Measurements from ENCODE around the gene ZBP1. TPM values are rescaled to one million over a fixed set of nuclear protein-coding genes. Genes with fewer than 3 reads are reported as not detected.

The ZBP1 gene
- total RNA-seq, 4 donors from 2014 or later: 0.80 TPM; not detected in 3

DNA sequence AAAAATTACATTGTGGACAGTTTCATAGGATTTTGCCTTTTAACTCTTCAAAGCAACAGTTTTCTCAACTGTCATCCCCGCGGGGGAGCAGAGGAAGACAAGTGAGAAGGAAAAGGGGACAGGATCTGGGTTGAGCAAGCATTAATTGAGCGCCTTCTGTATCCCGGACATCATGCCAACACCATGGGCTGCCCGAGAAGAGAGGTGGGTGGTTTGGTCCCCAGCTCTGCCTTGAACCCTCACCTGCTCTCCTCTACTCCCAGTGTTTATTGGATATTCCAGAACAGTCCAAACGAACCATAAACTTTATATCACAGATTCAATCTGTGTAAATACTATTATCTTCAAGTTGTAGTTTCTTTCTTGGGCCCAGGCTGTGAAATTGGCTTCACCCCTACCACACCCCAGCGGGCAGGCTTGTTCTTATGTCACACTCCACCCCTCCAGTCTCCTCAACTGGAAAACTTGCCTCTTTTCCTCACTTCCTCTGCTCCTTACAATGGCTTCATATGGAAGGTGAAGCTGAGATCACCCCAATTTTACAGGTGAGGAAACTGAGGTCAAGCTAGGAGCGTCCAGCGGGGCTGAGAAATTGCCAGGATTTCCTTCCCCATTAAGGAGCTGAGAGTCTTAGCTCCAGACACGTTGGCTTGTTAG is 53.3 kb downstream of the ZBP1 start:
- Histone ChIP-seq H3K4me1 (no peaks in the 10 kb centered on the region), H3K36me3 (no peaks in the 10 kb centered on the region), H3K27me3 (peaks cover 19% of the 10 kb centered on the region), H3K4me3 (no peak overlapping the region), H3K27ac (no peak overlapping the region), H3K9me3 (no peaks in the 10 kb centered on the region)
- 56% methylated on average over 10 of the region's 10 CpGs for WGBS
- TF ChIP-seq POLR2AphosphoS5 (IDR thresholded peaks at IDR 0.05): no peak
- DNase-seq (ENCODE audit: low spot score in 2 of 2): no peak

DNA sequence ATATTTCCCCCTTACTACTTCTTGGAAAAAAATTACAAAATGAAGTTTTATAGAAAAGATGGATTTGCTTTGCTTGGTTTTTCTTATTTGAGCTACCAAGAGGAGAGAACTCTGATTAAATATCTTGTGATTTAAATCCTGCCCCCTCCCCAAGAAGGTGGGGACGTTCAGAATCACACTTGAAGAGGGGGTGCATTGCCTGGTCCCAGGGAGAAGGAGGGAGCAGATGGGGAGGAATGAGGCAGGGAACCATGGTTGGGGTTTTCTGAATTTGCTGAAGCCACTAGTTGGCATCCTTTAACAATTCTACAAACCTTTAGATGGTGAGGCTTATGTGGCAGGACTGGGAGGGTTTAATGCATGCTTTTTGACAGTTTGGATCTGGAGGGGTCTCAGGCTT is 53.8 kb downstream of the ZBP1 start:
- Histone ChIP-seq H3K9me3 (no peaks in the 10 kb centered on the region), H3K4me1 (no peaks in the 10 kb centered on the region), H3K27me3 (peaks cover 19% of the 10 kb centered on the region), H3K27ac (no peak overlapping the region), H3K4me3 (no peak overlapping the region), H3K36me3 (no peaks in the 10 kb centered on the region)
- no peak for TF ChIP-seq EP300 (IDR thresholded peaks at IDR 0.05)
- no peak for TF ChIP-seq POLR2A (IDR thresholded peaks at IDR 0.05)
- TF ChIP-seq POLR2AphosphoS5 (IDR thresholded peaks at IDR 0.05): no peak
- TF ChIP-seq, protein P1, sequence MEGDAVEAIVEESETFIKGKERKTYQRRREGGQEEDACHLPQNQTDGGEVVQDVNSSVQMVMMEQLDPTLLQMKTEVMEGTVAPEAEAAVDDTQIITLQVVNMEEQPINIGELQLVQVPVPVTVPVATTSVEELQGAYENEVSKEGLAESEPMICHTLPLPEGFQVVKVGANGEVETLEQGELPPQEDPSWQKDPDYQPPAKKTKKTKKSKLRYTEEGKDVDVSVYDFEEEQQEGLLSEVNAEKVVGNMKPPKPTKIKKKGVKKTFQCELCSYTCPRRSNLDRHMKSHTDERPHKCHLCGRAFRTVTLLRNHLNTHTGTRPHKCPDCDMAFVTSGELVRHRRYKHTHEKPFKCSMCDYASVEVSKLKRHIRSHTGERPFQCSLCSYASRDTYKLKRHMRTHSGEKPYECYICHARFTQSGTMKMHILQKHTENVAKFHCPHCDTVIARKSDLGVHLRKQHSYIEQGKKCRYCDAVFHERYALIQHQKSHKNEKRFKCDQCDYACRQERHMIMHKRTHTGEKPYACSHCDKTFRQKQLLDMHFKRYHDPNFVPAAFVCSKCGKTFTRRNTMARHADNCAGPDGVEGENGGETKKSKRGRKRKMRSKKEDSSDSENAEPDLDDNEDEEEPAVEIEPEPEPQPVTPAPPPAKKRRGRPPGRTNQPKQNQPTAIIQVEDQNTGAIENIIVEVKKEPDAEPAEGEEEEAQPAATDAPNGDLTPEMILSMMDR (IDR thresholded peaks at IDR 0.05): no peak
- WGBS: 17% methylated on average over 1 of the region's 1 CpG
- DNase-seq (ENCODE audit: low spot score in 2 of 2): no peak

GRCh38 chr20:57564951-57565642 is 55.1 kb downstream of the ZBP1 start:
- H3K9me3 ChIP-seq: no peaks in the 10 kb centered on the region
- H3K4me1 ChIP-seq: peaks cover 5% of the 10 kb centered on the region
- peaks cover 19% of the 10 kb centered on the region for H3K27me3 ChIP-seq
- H3K27ac ChIP-seq: no peak overlapping the region
- no peak overlapping the region for H3K4me3 ChIP-seq
- no peaks in the 10 kb centered on the region for H3K36me3 ChIP-seq
- DNase-seq (ENCODE audit: low spot score in 2 of 2): no peak
- 89% methylated on average over 11 of the region's 11 CpGs for WGBS
- TF ChIP-seq POLR2AphosphoS5 (IDR thresholded peaks at IDR 0.05): no peak
- no peak for TF ChIP-seq POLR2A (IDR thresholded peaks at IDR 0.05)
- TF ChIP-seq, protein P1 (IDR thresholded peaks at IDR 0.05): no peak
- no peak for TF ChIP-seq EP300 (IDR thresholded peaks at IDR 0.05)

DNA sequence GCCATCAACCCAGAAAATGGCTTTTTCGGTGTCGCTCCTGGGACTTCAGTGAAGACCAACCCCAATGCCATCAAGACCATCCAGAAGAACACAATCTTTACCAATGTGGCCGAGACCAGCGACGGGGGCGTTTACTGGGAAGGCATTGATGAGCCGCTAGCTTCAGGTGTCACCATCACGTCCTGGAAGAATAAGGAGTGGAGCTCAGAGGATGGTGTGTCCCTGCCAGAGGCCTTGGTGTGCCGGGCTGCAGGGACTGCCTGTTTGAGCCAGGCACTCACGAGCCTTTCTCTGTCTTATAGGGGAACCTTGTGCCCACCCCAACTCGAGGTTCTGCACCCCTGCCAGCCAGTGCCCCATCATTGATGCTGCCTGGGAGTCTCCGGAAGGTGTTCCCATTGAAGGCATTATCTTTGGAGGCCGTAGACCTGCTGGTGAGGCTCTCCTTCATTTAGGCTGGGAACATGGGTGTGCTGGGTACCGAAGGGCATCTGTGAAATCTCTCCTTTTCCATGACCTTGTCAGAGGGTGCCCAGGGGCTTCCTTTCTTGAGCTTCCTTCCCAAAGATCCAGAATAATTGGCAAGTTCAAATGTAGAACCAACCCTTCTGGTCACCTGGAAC is 55.9 kb downstream of the ZBP1 start:
- no peak for TF ChIP-seq POLR2AphosphoS5 (IDR thresholded peaks at IDR 0.05)
- no peak for TF ChIP-seq POLR2A (IDR thresholded peaks at IDR 0.05)
- TF ChIP-seq EP300 (IDR thresholded peaks at IDR 0.05): no peak
- TF ChIP-seq, protein P1 (IDR thresholded peaks at IDR 0.05): no peak
- no peak for DNase-seq (ENCODE audit: low spot score in 2 of 2)
- Histone ChIP-seq H3K4me1 (peaks cover 5% of the 10 kb centered on the region), H3K27ac (no peak overlapping the region), H3K27me3 (peaks cover 19% of the 10 kb centered on the region), H3K4me3 (no peak overlapping the region), H3K36me3 (no peaks in the 10 kb centered on the region), H3K9me3 (no peaks in the 10 kb centered on the region)
- 86% methylated on average over 14 of the region's 14 CpGs for WGBS

DNA sequence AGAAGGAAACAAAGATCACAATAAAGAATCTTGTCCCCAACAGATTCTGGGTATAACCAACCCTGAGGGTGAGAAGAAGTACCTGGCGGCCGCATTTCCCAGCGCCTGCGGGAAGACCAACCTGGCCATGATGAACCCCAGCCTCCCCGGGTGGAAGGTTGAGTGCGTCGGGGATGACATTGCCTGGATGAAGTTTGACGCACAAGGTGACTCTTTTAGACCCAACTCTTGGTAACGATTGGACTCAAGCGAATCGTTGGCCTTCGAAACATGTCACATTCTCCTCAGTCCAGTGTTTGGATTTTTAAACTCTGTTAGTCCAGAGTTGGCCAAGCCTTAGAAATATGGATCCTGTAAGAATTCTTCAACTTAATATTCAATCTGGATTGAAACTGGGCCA is 56.7 kb downstream of the ZBP1 start:
- H3K4me3 ChIP-seq: no peak overlapping the region
- TF ChIP-seq POLR2AphosphoS5 (IDR thresholded peaks at IDR 0.05): no peak
- TF ChIP-seq, protein P1 (IDR thresholded peaks at IDR 0.05): no peak
- TF ChIP-seq POLR2A (IDR thresholded peaks at IDR 0.05): no peak
- TF ChIP-seq EP300 (IDR thresholded peaks at IDR 0.05): no peak
- no peaks in the 10 kb centered on the region for H3K9me3 ChIP-seq
- no peak overlapping the region for H3K27ac ChIP-seq
- H3K4me1 ChIP-seq: peaks cover 5% of the 10 kb centered on the region
- peaks cover 18% of the 10 kb centered on the region for H3K27me3 ChIP-seq
- no peak for DNase-seq (ENCODE audit: low spot score in 2 of 2)
- no peaks in the 10 kb centered on the region for H3K36me3 ChIP-seq
- 96% methylated on average over 12 of the region's 12 CpGs for WGBS
